ENCODE data around the gene KCNMA1.

DNA sequence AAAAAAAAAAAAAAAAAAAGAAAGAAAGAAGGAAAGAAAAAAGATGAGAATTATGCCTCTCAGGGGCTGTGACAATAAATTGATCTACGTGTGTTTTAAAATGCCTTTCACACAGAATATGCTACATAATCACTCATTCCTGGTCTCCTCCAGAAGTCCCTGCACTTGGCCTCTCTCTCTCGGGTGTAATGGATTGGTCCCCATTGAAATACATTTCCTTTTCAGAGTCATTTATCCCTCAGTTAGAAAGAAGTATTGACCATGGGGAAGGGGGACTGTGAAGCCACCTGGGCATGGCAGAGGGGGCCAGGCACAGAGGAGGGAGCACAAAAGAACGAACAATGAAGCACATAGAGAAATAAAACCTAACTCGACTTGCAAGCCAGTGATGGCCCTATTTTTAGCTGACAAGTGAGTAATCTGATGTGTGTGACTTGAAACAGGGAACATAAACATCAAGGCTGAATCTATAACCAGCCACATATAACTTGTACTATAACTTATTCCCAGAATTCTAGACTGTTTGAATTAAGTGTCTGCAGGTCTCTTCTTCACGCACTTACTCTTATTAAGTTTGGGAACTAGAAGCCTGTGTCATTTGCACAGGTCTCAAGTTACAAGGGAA is 490.8 kb downstream of the KCNMA1 start:
- TF ChIP-seq, protein P1, sequence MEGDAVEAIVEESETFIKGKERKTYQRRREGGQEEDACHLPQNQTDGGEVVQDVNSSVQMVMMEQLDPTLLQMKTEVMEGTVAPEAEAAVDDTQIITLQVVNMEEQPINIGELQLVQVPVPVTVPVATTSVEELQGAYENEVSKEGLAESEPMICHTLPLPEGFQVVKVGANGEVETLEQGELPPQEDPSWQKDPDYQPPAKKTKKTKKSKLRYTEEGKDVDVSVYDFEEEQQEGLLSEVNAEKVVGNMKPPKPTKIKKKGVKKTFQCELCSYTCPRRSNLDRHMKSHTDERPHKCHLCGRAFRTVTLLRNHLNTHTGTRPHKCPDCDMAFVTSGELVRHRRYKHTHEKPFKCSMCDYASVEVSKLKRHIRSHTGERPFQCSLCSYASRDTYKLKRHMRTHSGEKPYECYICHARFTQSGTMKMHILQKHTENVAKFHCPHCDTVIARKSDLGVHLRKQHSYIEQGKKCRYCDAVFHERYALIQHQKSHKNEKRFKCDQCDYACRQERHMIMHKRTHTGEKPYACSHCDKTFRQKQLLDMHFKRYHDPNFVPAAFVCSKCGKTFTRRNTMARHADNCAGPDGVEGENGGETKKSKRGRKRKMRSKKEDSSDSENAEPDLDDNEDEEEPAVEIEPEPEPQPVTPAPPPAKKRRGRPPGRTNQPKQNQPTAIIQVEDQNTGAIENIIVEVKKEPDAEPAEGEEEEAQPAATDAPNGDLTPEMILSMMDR (conservative IDR thresholded peaks at IDR 0.05; ENCODE audit: low read depth, low read length), result no peak
- TF ChIP-seq EZH2 (IDR thresholded peaks at IDR 0.05; ENCODE audit: low read length, unreplicated experiment) (no peak), EZH2phosphoT487 (IDR thresholded peaks at IDR 0.05; ENCODE audit: borderline replicate concordance, low read length) (no peak)

Data from PC-3 (cell line).